HUES64 (cell line): Measurements from ENCODE around the gene RAB7B.

Experiments used
- H3K27ac ChIP-seq: 2 replicates; pipeline ENCODE4 v1.7.0; 2013; ENCODE audit warnings: low read depth, low read length, inconsistent platforms
- H3K27me3 ChIP-seq: 2 replicates; pipeline ENCODE4 v1.6.1; 2013; ENCODE audit warnings: mild to moderate bottlenecking, low read length; ENCODE audit not compliant: insufficient read depth
- H3K36me3 ChIP-seq: 2 replicates; pipeline ENCODE4 v1.6.1; 2013; ENCODE audit warnings: mild to moderate bottlenecking, low read length; ENCODE audit not compliant: insufficient read depth
- H3K4me1 ChIP-seq: 2 replicates; pipeline ENCODE4 v1.6.1; 2013; ENCODE audit warnings: mild to moderate bottlenecking, low read length, moderate library complexity; ENCODE audit not compliant: insufficient read depth
- H3K4me3 ChIP-seq: 2 replicates; pipeline ENCODE4 v1.5.1; 2013; ENCODE audit warnings: mild to moderate bottlenecking, low read length, moderate library complexity
- H3K9ac ChIP-seq: 2 replicates; pipeline ENCODE4 v1.6.1; 2013; ENCODE audit warnings: mild to moderate bottlenecking, low read depth, low read length
- H3K9me3 ChIP-seq: 2 replicates; pipeline ENCODE4 v1.6.1; 2013; ENCODE audit warnings: low read depth, low read length; ENCODE audit not compliant: insufficient read depth
- WGBS: fragments of 150-250, 120-280 bp; methylation state at CpG from one replicate; pipeline ENCODE4 v1.1.7; 2013; ENCODE audit warnings: missing lambda C conversion rate; 5-methylcytosine and 5-hydroxymethylcytosine counted together

The RAB7B gene

DNA sequence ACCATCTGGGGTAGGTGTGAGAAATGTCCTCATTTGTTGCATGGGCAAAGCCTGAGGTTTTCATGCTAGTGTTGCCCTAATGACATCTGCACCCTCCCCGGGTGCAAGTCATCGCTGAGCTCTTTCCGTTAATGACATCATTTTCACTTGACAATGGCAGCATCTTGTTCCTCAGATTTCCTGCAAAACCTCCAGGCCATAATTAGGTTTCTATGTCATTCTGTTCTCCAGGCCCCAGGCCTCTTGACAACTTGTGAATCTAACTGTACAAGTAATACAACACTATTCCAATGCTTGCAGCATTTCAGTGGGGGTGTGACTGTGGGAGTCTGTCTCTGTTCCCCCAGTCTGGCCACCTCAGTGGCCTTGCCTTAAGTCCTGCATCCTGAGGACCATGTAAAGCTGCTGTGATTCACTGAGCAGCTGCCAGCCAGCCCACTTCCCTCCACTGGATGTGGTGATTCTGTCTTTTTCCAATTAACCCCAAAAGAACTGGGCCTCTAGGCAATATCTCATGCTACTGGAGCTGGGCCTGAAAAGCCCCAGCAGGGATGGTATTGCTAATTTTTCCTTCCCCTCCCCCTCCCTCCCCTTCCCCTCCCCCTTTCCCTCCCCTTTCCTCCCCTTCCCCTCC lies 22.8 kb downstream of the RAB7B start:
- Histone ChIP-seq H3K4me1 (peaks cover 8% of the 10 kb centered on the region; the same call in 1 of the 2 replicates), H3K4me3 (no peak overlapping the region), H3K27me3 (no peaks in the 10 kb centered on the region), H3K9ac (no peak overlapping the region), H3K36me3 (no peaks in the 10 kb centered on the region), H3K9me3 (no peaks in the 10 kb centered on the region), H3K27ac (no peak overlapping the region)
- WGBS, result 89% methylated on average over 3 of the region's 3 CpGs

- Histone ChIP-seq H3K27me3 (no peaks in the 10 kb centered on the region), H3K4me1 (peaks cover 8% of the 10 kb centered on the region; the same call in 1 of the 2 replicates), H3K27ac (no peak overlapping the region), H3K36me3 (no peaks in the 10 kb centered on the region), H3K9ac (no peak overlapping the region), H3K9me3 (no peaks in the 10 kb centered on the region), H3K4me3 (no peak overlapping the region)
- 93% methylated on average over 6 of the region's 6 CpGs for WGBS
Measured at GRCh38 chr1:205979301-205979700, 23.9 kb downstream of the RAB7B start.

GRCh38 chr1:205978676-205979075 lies 24.5 kb downstream of the RAB7B start:
- H3K9ac ChIP-seq, result no peak overlapping the region
- H3K27me3 ChIP-seq, result no peaks in the 10 kb centered on the region
- no peaks in the 10 kb centered on the region for H3K9me3 ChIP-seq
- H3K27ac ChIP-seq, result no peak overlapping the region
- no peaks in the 10 kb centered on the region for H3K36me3 ChIP-seq
- peaks cover 8% of the 10 kb centered on the region; the same call in 1 of the 2 replicates for H3K4me1 ChIP-seq
- H3K4me3 ChIP-seq, result no peak overlapping the region
- WGBS, result 90% methylated on average over 7 of the region's 7 CpGs

DNA sequence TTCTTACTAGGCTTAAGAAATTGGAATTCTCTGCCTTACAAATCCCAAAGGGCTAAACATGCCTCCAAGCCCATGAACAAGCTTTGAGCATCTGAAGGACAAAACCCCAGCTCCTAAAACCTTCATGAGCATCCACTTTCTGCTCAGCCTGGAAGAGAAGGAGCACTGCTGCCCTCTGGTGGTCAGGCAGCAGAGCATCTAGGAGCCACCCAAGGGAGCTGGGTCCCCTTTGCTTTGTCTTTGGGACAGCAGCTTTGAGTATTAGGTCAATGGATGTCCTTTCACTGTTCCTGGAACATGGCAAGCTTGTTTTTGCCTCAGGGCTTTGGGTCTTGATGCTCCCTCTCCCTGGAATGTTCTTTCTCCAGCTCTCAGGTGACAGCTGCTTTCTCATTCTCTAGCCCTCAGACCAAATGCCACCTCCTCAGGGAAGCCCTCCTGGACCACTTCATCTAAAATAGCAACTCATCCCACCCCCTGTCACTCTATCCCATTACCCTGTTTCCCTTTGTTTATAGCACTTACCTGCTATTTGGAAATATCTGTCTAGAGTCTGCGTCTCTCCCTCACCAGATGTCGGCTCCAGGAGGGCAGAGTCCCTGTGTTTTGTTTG lies 25.7 kb downstream of the RAB7B start:
- no peaks in the 10 kb centered on the region for H3K36me3 ChIP-seq
- 95% methylated on average over 2 of the region's 2 CpGs for WGBS
- no peak overlapping the region for H3K27ac ChIP-seq
- H3K9me3 ChIP-seq, result no peaks in the 10 kb centered on the region
- H3K4me3 ChIP-seq, result no peak overlapping the region
- H3K27me3 ChIP-seq, result no peaks in the 10 kb centered on the region
- H3K9ac ChIP-seq, result no peak overlapping the region
- H3K4me1 ChIP-seq, result peaks cover 8% of the 10 kb centered on the region; the same call in 1 of the 2 replicates

DNA sequence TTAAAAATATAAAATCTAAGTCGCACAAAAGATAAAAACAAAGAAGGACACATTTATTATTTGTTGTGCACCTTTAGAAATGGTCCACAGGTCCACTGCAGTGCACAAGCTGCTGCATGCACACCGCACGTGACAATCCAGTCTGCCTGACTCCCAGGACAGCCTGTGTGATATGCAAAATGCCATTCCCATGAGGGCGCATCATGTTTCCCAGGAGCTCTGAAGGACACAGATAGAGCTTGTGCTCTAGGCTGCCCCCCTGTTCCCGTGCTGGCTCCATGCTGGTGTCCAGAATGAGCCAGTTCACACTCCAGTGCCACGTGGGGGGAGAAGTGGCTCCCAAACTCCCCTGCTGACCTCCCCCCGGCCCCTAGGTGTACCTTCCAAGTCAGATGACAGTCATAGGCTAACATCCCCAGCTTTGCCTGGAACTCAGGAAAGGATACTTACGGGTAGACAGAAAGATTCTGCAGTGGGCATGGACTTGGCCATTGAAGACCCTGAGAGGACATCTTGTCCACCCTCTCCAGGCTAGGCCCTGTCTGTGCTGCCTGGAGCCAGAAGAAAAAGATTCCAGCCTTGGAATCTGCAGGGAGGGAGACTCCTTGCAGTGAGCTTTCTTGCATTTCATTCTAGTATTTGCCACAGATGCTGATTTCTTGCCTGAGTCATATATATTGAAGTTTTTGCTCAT lies 26.3 kb downstream of the RAB7B start:
- H3K36me3 ChIP-seq, result no peaks in the 10 kb centered on the region
- no peak overlapping the region for H3K4me3 ChIP-seq
- H3K27ac ChIP-seq, result no peak overlapping the region
- H3K9me3 ChIP-seq, result no peaks in the 10 kb centered on the region
- H3K4me1 ChIP-seq, result peaks cover 8% of the 10 kb centered on the region; the same call in 1 of the 2 replicates
- no peaks in the 10 kb centered on the region for H3K27me3 ChIP-seq
- WGBS, result 65% methylated on average over 8 of the region's 8 CpGs
- no peak overlapping the region for H3K9ac ChIP-seq

DNA sequence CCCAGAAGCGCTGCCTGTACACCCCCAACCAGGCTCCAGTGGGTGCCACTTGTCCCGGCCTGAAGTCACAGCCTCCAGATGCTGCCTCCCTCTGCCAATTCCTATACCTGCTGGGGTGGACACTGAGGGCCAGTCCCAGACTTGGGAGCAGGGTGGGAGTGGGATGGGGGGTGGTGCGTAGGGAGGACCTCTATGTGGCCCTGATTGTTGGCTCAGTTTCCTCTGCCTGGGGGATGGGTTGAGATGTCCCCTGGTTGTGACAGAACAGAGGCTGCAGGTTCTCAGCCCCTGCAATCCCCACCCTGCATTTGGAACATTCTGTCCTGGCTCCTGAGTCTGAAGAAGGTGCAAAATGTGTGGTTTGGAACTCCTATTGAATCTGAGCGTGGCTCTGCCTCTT lies 27.2 kb downstream of the RAB7B start:
- H3K36me3 ChIP-seq, result no peaks in the 10 kb centered on the region
- no peak overlapping the region for H3K4me3 ChIP-seq
- H3K27me3 ChIP-seq, result no peaks in the 10 kb centered on the region
- no peak overlapping the region for H3K9ac ChIP-seq
- no peak overlapping the region for H3K27ac ChIP-seq
- 87% methylated on average over 4 of the region's 4 CpGs for WGBS
- H3K4me1 ChIP-seq, result peaks cover 8% of the 10 kb centered on the region; the same call in 1 of the 2 replicates
- H3K9me3 ChIP-seq, result no peaks in the 10 kb centered on the region

GRCh38 chr1:205975387-205975998 lies 27.7 kb downstream of the RAB7B start:
- no peak overlapping the region for H3K9ac ChIP-seq
- no peaks in the 10 kb centered on the region for H3K27me3 ChIP-seq
- peaks cover 8% of the 10 kb centered on the region; the same call in 1 of the 2 replicates for H3K4me1 ChIP-seq
- no peak overlapping the region for H3K27ac ChIP-seq
- no peak overlapping the region for H3K4me3 ChIP-seq
- no peaks in the 10 kb centered on the region for H3K9me3 ChIP-seq
- WGBS, result 88% methylated on average over 15 of the region's 15 CpGs
- no peaks in the 10 kb centered on the region for H3K36me3 ChIP-seq

DNA sequence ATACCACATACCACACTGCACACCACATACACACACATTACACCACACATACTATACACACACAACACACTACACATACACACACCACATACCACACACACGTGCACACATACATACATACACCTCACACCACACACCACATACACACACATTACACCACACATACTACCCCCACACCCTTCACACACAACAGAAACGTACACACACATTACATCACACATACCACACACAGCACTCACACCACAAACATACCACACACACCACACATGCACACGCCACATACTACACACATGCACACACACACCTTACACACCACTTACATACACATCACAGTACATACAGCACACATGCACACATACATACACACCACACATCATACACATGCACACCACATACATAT lies 28.5 kb downstream of the RAB7B start:
- WGBS, result 89% methylated on average over 3 of the region's 3 CpGs
- H3K27me3 ChIP-seq, result no peaks in the 10 kb centered on the region
- peaks cover 8% of the 10 kb centered on the region; the same call in 1 of the 2 replicates for H3K4me1 ChIP-seq
- H3K4me3 ChIP-seq, result no peak overlapping the region
- H3K27ac ChIP-seq, result no peak overlapping the region
- no peak overlapping the region for H3K9ac ChIP-seq
- H3K36me3 ChIP-seq, result no peaks in the 10 kb centered on the region
- no peaks in the 10 kb centered on the region for H3K9me3 ChIP-seq

DNA sequence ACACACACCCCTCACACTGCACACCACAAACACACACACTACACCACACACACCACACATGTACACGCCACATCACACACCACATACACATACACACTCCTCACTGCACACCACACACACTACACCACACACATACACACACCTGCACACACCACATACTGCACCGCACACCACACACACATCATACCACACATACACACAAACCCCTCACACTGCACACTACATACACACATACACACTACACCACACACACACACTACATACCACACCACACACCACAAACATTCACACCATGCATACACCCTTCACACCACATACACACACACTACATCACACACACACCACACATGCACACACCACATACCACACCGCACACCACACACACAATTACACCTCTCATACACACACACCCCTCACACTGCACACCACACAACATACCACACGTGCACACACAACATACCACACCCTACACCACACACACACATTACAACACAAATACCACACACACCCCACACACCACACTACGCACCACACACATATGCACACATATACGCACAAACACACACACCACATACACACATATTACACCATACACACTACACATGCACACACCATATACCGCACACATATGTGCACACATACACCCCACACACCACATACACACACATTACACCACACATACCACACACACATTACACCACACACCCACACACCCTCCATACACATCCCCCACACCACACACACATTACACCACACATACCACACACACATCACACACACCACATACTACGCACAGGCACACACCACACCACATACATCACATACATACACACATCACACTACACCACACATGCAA lies 29.6 kb downstream of the RAB7B start:
- Histone ChIP-seq H3K4me3 (no peak overlapping the region), H3K27ac (no peak overlapping the region), H3K9ac (no peak overlapping the region), H3K9me3 (no peaks in the 10 kb centered on the region), H3K4me1 (peaks cover 8% of the 10 kb centered on the region; the same call in 1 of the 2 replicates), H3K27me3 (no peaks in the 10 kb centered on the region), H3K36me3 (no peaks in the 10 kb centered on the region)
- WGBS, result 94% methylated on average over 8 of the region's 8 CpGs

DNA sequence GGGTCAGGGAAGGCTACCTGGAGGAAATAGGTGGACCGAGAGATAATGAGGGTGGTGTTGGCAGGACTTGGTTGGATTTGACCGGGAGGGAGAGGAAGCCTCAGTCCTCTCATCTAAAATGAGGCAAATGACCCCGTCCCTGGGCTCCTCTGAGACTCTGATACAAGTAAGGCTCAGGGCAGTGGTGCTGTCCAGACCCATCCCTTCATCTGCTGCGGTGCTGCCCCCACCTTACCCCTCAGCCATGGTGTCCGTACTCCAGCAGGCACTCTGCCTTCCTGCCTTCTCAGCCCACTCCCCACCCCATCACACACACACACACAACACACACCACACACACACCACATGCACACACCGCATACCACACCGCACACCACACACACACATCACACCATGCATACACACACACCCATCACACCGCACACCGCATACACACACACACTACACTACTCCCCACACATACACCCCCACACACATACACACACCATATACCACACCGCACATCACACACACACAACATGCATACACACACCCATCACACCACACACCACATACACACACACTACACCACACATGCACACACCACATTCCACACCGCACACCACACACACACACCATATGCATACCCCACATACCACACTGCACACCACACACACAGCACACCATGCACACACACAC lies 30.6 kb downstream of the RAB7B start:
- 83% methylated on average over 11 of the region's 11 CpGs for WGBS
- Histone ChIP-seq H3K4me3 (no peak overlapping the region), H3K9ac (no peak overlapping the region), H3K27ac (no peak overlapping the region), H3K36me3 (no peaks in the 10 kb centered on the region), H3K9me3 (no peaks in the 10 kb centered on the region), H3K4me1 (peaks cover 8% of the 10 kb centered on the region; the same call in 1 of the 2 replicates), H3K27me3 (no peaks in the 10 kb centered on the region)
